Caco-2 (cell line): ENCODE results near the gene SEC24C. TPM values are rescaled to one million over a fixed set of nuclear protein-coding genes. Genes with fewer than 3 reads are reported as not detected.

Source experiments
- BruUV-seq: library from RNA; stranded (reverse); fragments of 400-500 nt; replicated peaks from 2 replicates; lab custom pipeline; 2021; lab: Mats Ljungman, UMichigan
- CTCF ChIA-PET: fragments of 300-600 bp; sonication (Branson Sonifier 250); formaldehyde crosslinking; loops from one replicate; lab custom pipeline; 2022; ENCODE audit warnings: antibody characterized with exemption; lab: Charles Lee
- POLR2A ChIA-PET: fragments of 300-600 bp; sonication (Branson Sonifier 250); formaldehyde crosslinking; loops from one replicate; lab custom pipeline; 2022; ENCODE audit warnings: antibody characterized with exemption; lab: Charles Lee
- DNase-seq, 2 experiments: peaks; one replicate each; pipeline versions ENCODE4 v3.0.0 to v3.0.0-alpha.2; 2020 to 2022
- H3K27me3 ChIP-seq: replicated peaks from 2 replicates; pipeline ENCODE4 v1.6.0; 2011; ENCODE audit warnings: low read length; ENCODE audit not compliant: control insufficient read depth, insufficient read depth
- H3K36me3 ChIP-seq: 2 replicates; pipeline ENCODE4 v1.5.1; 2011; ENCODE audit warnings: low read length; ENCODE audit not compliant: control insufficient read depth, insufficient read depth
- H3K4me1 ChIP-seq: fragments of 250-450 bp; sonication (Bioruptor Pico); 2 replicates; pipeline ENCODE4 v1.5.1; 2020; ENCODE audit warnings: mild to moderate bottlenecking
- H3K4me3 ChIP-seq: 2 replicates; pipeline ENCODE4 v1.5.1; 2011; ENCODE audit warnings: low read depth, mild to moderate bottlenecking, control low read depth, low read length
- H3K9me3 ChIP-seq: fragments of 250-450 bp; sonication (Bioruptor Pico); 2 replicates; pipeline ENCODE4 v1.5.1; 2020; ENCODE audit warnings: mild to moderate bottlenecking, moderate library complexity
- H3K27ac Mint-ChIP-seq: one replicate; pipeline ENCODE4 v1.8.0; 2022; ENCODE audit warnings: mixed read lengths; ENCODE audit not compliant: unreplicated experiment
- H3K27me3 Mint-ChIP-seq: one replicate; pipeline ENCODE4 v1.8.0; 2022; ENCODE audit warnings: mixed read lengths; ENCODE audit not compliant: insufficient read depth, unreplicated experiment
- H3K36me3 Mint-ChIP-seq: one replicate; pipeline ENCODE4 v1.8.0; 2022; ENCODE audit warnings: mild to moderate bottlenecking, mixed read lengths; ENCODE audit not compliant: insufficient read depth, unreplicated experiment
- H3K4me1 Mint-ChIP-seq: one replicate; pipeline ENCODE4 v1.8.0; 2022; ENCODE audit warnings: low read depth, mixed read lengths; ENCODE audit not compliant: unreplicated experiment
- H3K4me3 Mint-ChIP-seq: one replicate; pipeline ENCODE4 v1.8.0; 2022; ENCODE audit warnings: mild to moderate bottlenecking, moderate library complexity, mixed read lengths; ENCODE audit not compliant: unreplicated experiment
- H3K9me3 Mint-ChIP-seq: one replicate; pipeline ENCODE4 v1.8.0; 2022; ENCODE audit warnings: mixed read lengths; ENCODE audit not compliant: unreplicated experiment
- CTCF ChIP-seq, 2 experiments: fragments of 200-600 bp in 1 of 2; IDR thresholded peaks; 1 replicate in 1 of 2; 2 replicates in 1 of 2; pipeline versions ENCODE4 v1.5.1 to v1.8.0; 2011 to 2022; ENCODE audit warnings: antibody characterized with exemption in 1 of 2, control low read depth in 1 of 2, inconsistent platforms in 1 of 2, low read depth in 1 of 2, low read length in 1 of 2, mild to moderate bottlenecking in 1 of 2, moderate library complexity in 1 of 2; ENCODE audit not compliant: insufficient read depth in 1 of 2, severe bottlenecking in 1 of 2, unreplicated experiment in 1 of 2
- intact Hi-C: fragments of 100-400 bp; cut with micrococcal nuclease; formaldehyde crosslinking; loops from one replicate; pipeline ENCODE4 v1.10.0; 2022; ENCODE audit not compliant: unreplicated experiment
- total RNA-seq: library from RNA; stranded (reverse); gene quantifications from 2 replicates; pipeline ENCODE4 v1.2.3, GENCODE V29; 2022

SEC24C gene
- total RNA-seq, 1 experiment from 2014 or later: 91.2 TPM

DNA sequence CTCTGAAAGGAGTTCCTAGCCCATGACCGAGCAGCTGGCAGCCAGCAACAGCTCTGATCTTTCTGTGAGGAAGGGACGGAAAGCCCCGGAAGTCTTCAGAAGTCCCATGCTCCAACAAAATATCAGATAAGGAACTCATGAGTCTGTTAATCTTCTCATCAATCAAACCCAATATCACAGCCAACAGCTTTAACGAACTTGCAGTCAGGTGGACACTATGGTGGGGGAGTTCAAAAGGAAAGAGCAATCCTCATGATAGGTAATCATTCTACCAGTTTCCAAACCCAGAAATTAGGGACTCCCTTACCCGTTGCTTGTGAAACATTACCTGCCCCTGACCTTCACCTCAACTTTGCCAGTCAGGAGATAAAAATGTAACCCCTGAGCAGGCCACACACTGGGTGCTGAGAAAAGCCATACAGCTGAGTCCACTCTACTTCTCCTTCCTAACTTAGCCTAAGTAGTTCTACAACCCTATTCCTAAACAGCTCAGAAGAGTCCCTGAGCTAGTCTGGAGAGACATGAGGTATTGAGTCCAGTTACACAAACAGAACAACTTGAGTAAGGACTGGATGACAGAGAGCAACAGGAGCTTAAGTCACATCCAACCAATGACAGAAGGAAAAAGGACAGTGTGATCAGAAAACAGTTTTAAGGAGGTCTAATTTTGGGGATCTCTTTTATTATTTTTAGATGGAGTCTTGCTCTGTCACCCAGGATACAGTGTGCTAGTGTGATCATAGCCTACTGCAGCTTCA is 65.1 kb downstream of the SEC24C start:
- intact Hi-C loops: no loop called here
- no peak for TF ChIP-seq CTCF (IDR thresholded peaks at IDR 0.05; ENCODE audit: insufficient read depth in 1 of 2, low read depth in 1 of 2, low read length in 1 of 2, severe bottlenecking in 1 of 2, unreplicated experiment in 1 of 2)
- H3K27ac Mint-ChIP-seq: no peak overlapping the region
- peak overlapping the region; percentile 24 for H3K4me3 Mint-ChIP-seq
- peaks cover 51% of the 10 kb centered on the region for H3K36me3 Mint-ChIP-seq
- no peak overlapping the region for H3K4me3 ChIP-seq
- no peak for DNase-seq
- BruUV-seq: no TSS peak
- CTCF ChIA-PET: no interaction called here
- H3K4me1 Mint-ChIP-seq: no peaks in the 10 kb centered on the region
- H3K9me3 Mint-ChIP-seq: no peaks in the 10 kb centered on the region
- H3K36me3 ChIP-seq: no peaks in the 10 kb centered on the region; the same call in 1 of the 2 replicates
- no peaks in the 10 kb centered on the region for H3K27me3 Mint-ChIP-seq
- H3K4me1 ChIP-seq: no peaks in the 10 kb centered on the region
- H3K9me3 ChIP-seq: no peaks in the 10 kb centered on the region
- POLR2A ChIA-PET: no interaction called here
- no peaks in the 10 kb centered on the region for H3K27me3 ChIP-seq

DNA sequence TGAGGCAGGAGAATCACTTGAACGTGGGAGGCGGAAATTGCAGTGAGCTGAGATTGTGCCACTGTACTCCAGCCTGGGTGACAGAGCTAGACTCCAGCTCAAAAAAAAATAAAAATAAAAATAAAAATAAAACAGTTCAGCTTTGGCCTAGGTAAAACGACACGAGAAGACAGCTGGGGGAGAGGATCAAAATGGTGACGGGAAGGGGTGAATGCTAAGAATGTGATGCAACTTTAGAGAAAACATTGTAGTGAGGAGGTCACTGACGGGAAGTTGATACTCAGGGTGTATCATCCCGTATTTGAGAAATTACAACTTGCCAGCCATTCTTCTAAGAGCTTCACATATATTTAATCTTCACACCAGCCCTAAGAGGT is 66.2 kb downstream of the SEC24C start:
- no peak for DNase-seq
- H3K4me1 ChIP-seq: no peaks in the 10 kb centered on the region
- H3K4me3 Mint-ChIP-seq: peak overlapping the region; percentile 72
- no peak for TF ChIP-seq CTCF (IDR thresholded peaks at IDR 0.05; ENCODE audit: insufficient read depth in 1 of 2, low read depth in 1 of 2, low read length in 1 of 2, severe bottlenecking in 1 of 2, unreplicated experiment in 1 of 2)
- peak overlapping the region; percentile 83 for H3K4me3 ChIP-seq
- no peaks in the 10 kb centered on the region for H3K9me3 Mint-ChIP-seq
- peak overlapping the region; percentile 65 for H3K27ac Mint-ChIP-seq
- intact Hi-C loops: loop anchor here (2.0 kb wide), 1 partner anchor 24 kb away; no protein-coding TSS in a partner anchor
- ChIA-PET POLR2A (no interaction called here), CTCF (interaction anchor here (0.7 kb wide), 1 partner anchor 10 kb away, joined by 4 read pairs; no protein-coding TSS in a partner anchor)
- BruUV-seq: no TSS peak
- no peaks in the 10 kb centered on the region for H3K9me3 ChIP-seq
- peaks cover 55% of the 10 kb centered on the region for H3K36me3 Mint-ChIP-seq
- no peaks in the 10 kb centered on the region for H3K4me1 Mint-ChIP-seq
- no peaks in the 10 kb centered on the region for H3K27me3 Mint-ChIP-seq
- H3K36me3 ChIP-seq: no peaks in the 10 kb centered on the region
- H3K27me3 ChIP-seq: no peaks in the 10 kb centered on the region

GRCh38 chr10:73810735-73811465 is 66.7 kb downstream of the SEC24C start:
- no peaks in the 10 kb centered on the region for H3K4me1 ChIP-seq
- ChIA-PET POLR2A (no interaction called here), CTCF (no interaction called here)
- Mint-ChIP-seq H3K4me3 (peak overlapping the region; percentile 72), H3K27me3 (no peaks in the 10 kb centered on the region), H3K27ac (peak overlapping the region; percentile 65), H3K36me3 (peaks cover 49% of the 10 kb centered on the region), H3K4me1 (no peaks in the 10 kb centered on the region), H3K9me3 (no peaks in the 10 kb centered on the region)
- no peaks in the 10 kb centered on the region for H3K36me3 ChIP-seq
- H3K27me3 ChIP-seq: no peaks in the 10 kb centered on the region
- no TSS peak for BruUV-seq
- H3K9me3 ChIP-seq: no peaks in the 10 kb centered on the region
- no peak for TF ChIP-seq CTCF (IDR thresholded peaks at IDR 0.05; ENCODE audit: insufficient read depth in 1 of 2, low read depth in 1 of 2, low read length in 1 of 2, severe bottlenecking in 1 of 2, unreplicated experiment in 1 of 2)
- intact Hi-C loops: loop anchor here (2.0 kb wide), 1 partner anchor 24 kb away; no protein-coding TSS in a partner anchor
- H3K4me3 ChIP-seq: peak overlapping the region; percentile 83
- DNase-seq: peak in 1 of 2 experiments; percentile 51
